ENCODE measurements around the gene NUP210. TPM values are rescaled to one million over a fixed set of nuclear protein-coding genes. Genes with fewer than 3 reads are reported as not detected.

Gene NUP210
- total and polyA plus RNA-seq, 2 of the 13 experiments (the other 11 are each of a cell fraction or from before 2014, with no cell fraction given), result 31.6 to 35.2 TPM

GRCh38 chr3:13420045-13420830 is at the start of gene NUP210 (continued):
- TF ChIP-seq ELK4 (CRISPR knock-in tag; IDR thresholded peaks at IDR 0.05; ENCODE audit: borderline replicate concordance), result no peak
- no peak for TF ChIP-seq ZNF235 (CRISPR knock-in tag; IDR thresholded peaks at IDR 0.05; ENCODE audit: borderline replicate concordance)
- no peak for TF ChIP-seq ATAD3A (CRISPR knock-in tag; IDR thresholded peaks at IDR 0.05)
- TF ChIP-seq RFXANK (CRISPR knock-in tag; IDR thresholded peaks at IDR 0.05), result no peak
- TF ChIP-seq SIN3A (IDR thresholded peaks at IDR 0.05; ENCODE audit: borderline replicate concordance, low read depth, low read length), result no peak
- no peak for TF ChIP-seq ZNF136 (CRISPR knock-in tag; IDR thresholded peaks at IDR 0.05; ENCODE audit: low read depth)
- no peak for TF ChIP-seq MTF1 (CRISPR knock-in tag; IDR thresholded peaks at IDR 0.05)
- TF ChIP-seq POGK (CRISPR knock-in tag; conservative IDR thresholded peaks at IDR 0.05), result peak; percentile 66; the same call in 1 of the 2 replicates
- no peak for TF ChIP-seq CBX1 (IDR thresholded peaks at IDR 0.05; ENCODE audit: low read depth)
- no peak for TF ChIP-seq HMGXB4 (CRISPR knock-in tag; IDR thresholded peaks at IDR 0.05; ENCODE audit: borderline replicate concordance in 1 of 2, low read depth in 1 of 2)
- no peak for TF ChIP-seq ZNF652 (CRISPR knock-in tag; IDR thresholded peaks at IDR 0.05; ENCODE audit: borderline replicate concordance, low read depth)
- TF ChIP-seq ZNF282 (IDR thresholded peaks at IDR 0.05; ENCODE audit: partially characterized antibody), result no peak
- no peak for TF ChIP-seq RFX3 (CRISPR knock-in tag; IDR thresholded peaks at IDR 0.05)
- TF ChIP-seq PLRG1 (conservative IDR thresholded peaks at IDR 0.05), result no peak
- no peak for TF ChIP-seq ZNF839 (CRISPR knock-in tag; IDR thresholded peaks at IDR 0.05; ENCODE audit: borderline replicate concordance)
- TF ChIP-seq ZNF773 (CRISPR knock-in tag; IDR thresholded peaks at IDR 0.05; ENCODE audit: borderline replicate concordance), result no peak
- TF ChIP-seq HES4 (CRISPR knock-in tag; IDR thresholded peaks at IDR 0.05; ENCODE audit: borderline replicate concordance), result no peak
- no peak for TF ChIP-seq HDAC6 (IDR thresholded peaks at IDR 0.05; ENCODE audit: low read depth, low read length)
- TF ChIP-seq ZNF749 (CRISPR knock-in tag; IDR thresholded peaks at IDR 0.05; ENCODE audit: borderline replicate concordance), result no peak
- no peak; the same call in 1 of the 2 replicates for TF ChIP-seq ZNF501 (CRISPR knock-in tag; IDR thresholded peaks at IDR 0.05)
- no peak for TF ChIP-seq ZNF20 (CRISPR knock-in tag; IDR thresholded peaks at IDR 0.05)
- TF ChIP-seq RFXAP (CRISPR knock-in tag; IDR thresholded peaks at IDR 0.05; ENCODE audit: borderline replicate concordance), result no peak
- 0 out of 2 replicates have a peak, but pooled peaks have one; percentile 25 for TF ChIP-seq SP4 (CRISPR knock-in tag; IDR thresholded peaks at IDR 0.05)
- TF ChIP-seq PHF5A (CRISPR knock-in tag; IDR thresholded peaks at IDR 0.05; ENCODE audit: low read depth, unreplicated experiment), result no peak

Data from HepG2 (cell line).